ENCODE measurements around the gene CBX7.

GRCh38 chr22:39132871-39133524 lies 19.5 kb downstream of the CBX7 start:
- TF ChIP-seq CTCF (IDR thresholded peaks at IDR 0.05) (no peak), POLR2A (IDR thresholded peaks at IDR 0.05) (no peak), POLR2AphosphoS5 (IDR thresholded peaks at IDR 0.05) (no peak)
